SK-N-SH (cell line): ENCODE measurements around the gene CCNI2. TPM values are rescaled to one million over a fixed set of nuclear protein-coding genes. Genes with fewer than 3 reads are reported as not detected.

Source experiments
- CTCF ChIA-PET: fragments of 300-600, 350-600 bp; formaldehyde crosslinking; extraction: SDS; loops from one replicate; lab custom pipeline; 2021; lab: Yijun Ruan, JAX
- POLR2A ChIA-PET: fragments of 350-600 bp; sonication (Branson Sonifier 250); formaldehyde crosslinking; extraction: SDS; loops from one replicate; lab custom pipeline; 2020; ENCODE audit warnings: antibody characterized with exemption, inconsistent platforms; lab: Yijun Ruan, JAX
- DNase-seq: peaks from one replicate; pipeline ENCODE4 v3.0.0; 2012
- H2AFZ ChIP-seq: fragments of 200-600 bp; sonication (generic); 2 replicates; pipeline ENCODE4 v1.8.1; 2016; ENCODE audit warnings: antibody characterized with exemption, mild to moderate bottlenecking, low read depth
- H3F3A ChIP-seq: fragments of 200-600 bp; sonication (generic); replicated peaks from 2 replicates; pipeline ENCODE3; 2016; ENCODE audit warnings: antibody characterized with exemption, mild to moderate bottlenecking; ENCODE audit not compliant: insufficient read depth
- H3K27ac ChIP-seq, 2 experiments: fragments of 200-500 bp in 1 of 2; fragments of 200-600 bp in 1 of 2; sonication (Bioruptor generic) in 1 of 2; sonication (generic), shearing (Covaris generic) in 1 of 2; 2 replicates each; pipeline versions ENCODE4 v1.5.1 to v1.6.1; 2014 to 2016; ENCODE audit warnings: low read depth in 2 of 2, inconsistent platforms in 1 of 2, low read length in 1 of 2, mild to moderate bottlenecking in 1 of 2, mixed read lengths in 1 of 2
- H3K27me3 ChIP-seq: fragments of 200-600 bp; sonication (generic), shearing (Covaris generic); 2 replicates; pipeline ENCODE4 v1.6.1; 2016; ENCODE audit warnings: mixed run types; ENCODE audit not compliant: insufficient read depth
- H3K36me3 ChIP-seq, 2 experiments: fragments of 200-500 bp in 1 of 2; fragments of 200-600 bp in 1 of 2; sonication (Bioruptor generic) in 1 of 2; sonication (generic) in 1 of 2; replicated peaks in 1 of 2; 2 replicates each; pipeline versions ENCODE3 to v1.5.1; 2014 to 2016; ENCODE audit warnings: low read length in 1 of 2, mild to moderate bottlenecking in 1 of 2; ENCODE audit not compliant: insufficient read depth in 2 of 2, control insufficient read depth in 1 of 2
- H3K4me1 ChIP-seq, 2 experiments: fragments of 200-500 bp in 1 of 2; fragments of 200-600 bp in 1 of 2; sonication (Bioruptor generic) in 1 of 2; sonication (generic), shearing (Covaris generic) in 1 of 2; 2 replicates each; pipeline versions ENCODE4 v1.5.1 to v1.6.1; 2014 to 2016; ENCODE audit warnings: low read depth in 1 of 2, low read length in 1 of 2, mixed run types in 1 of 2; ENCODE audit not compliant: insufficient read depth in 2 of 2, control insufficient read depth in 1 of 2
- H3K4me2 ChIP-seq: fragments of 200-600 bp; sonication (generic), shearing (Covaris generic); 2 replicates; pipeline ENCODE4 v1.6.1; 2017; ENCODE audit warnings: mixed run types
- H3K4me3 ChIP-seq, 2 experiments: fragments of 200-500 bp in 1 of 2; fragments of 200-600 bp in 1 of 2; sonication (Bioruptor generic) in 1 of 2; sonication (generic), shearing (Covaris generic) in 1 of 2; 2 replicates each; pipeline versions ENCODE4 v1.5.1 to v1.8.1; 2014 to 2016; ENCODE audit warnings: low read depth in 2 of 2, inconsistent platforms in 1 of 2, low read length in 1 of 2, mild to moderate bottlenecking in 1 of 2, mixed read lengths in 1 of 2, moderate library complexity in 1 of 2
- H3K79me2 ChIP-seq: fragments of 200-600 bp; sonication (generic); 2 replicates; pipeline ENCODE4 v1.8.1; 2017; ENCODE audit warnings: mild to moderate bottlenecking; ENCODE audit not compliant: insufficient read depth
- H3K9ac ChIP-seq: fragments of 200-600 bp; sonication (generic); 2 replicates; pipeline ENCODE4 v1.6.1; 2017; ENCODE audit warnings: mixed run types
- H3K9me2 ChIP-seq: fragments of 200-600 bp; sonication (generic); 2 replicates; pipeline ENCODE4 v1.6.1; 2017; ENCODE audit warnings: mixed run types
- H3K9me3 ChIP-seq: fragments of 200-600 bp; sonication (generic); 2 replicates; pipeline ENCODE4 v1.6.1; 2017; ENCODE audit warnings: mixed run types, mild to moderate bottlenecking, moderate library complexity
- H4K20me1 ChIP-seq: fragments of 200-600 bp; sonication (generic); 2 replicates; pipeline ENCODE4 v1.6.1; 2017; ENCODE audit warnings: mild to moderate bottlenecking, mixed run types; ENCODE audit not compliant: insufficient read depth
- FOSL2 ChIP-seq: IDR thresholded peaks from 2 replicates; pipeline ENCODE4 v1.4.0; 2012; ENCODE audit warnings: low read depth, mild to moderate bottlenecking, moderate library complexity, borderline replicate concordance
- FOXJ3 ChIP-seq: sonication (generic); formaldehyde crosslinking; IDR thresholded peaks from 2 replicates; pipeline ENCODE4 v1.5.1; 2020; ENCODE audit warnings: mild to moderate bottlenecking, missing genetic modification reagents
- GATA2 ChIP-seq: sonication (generic); formaldehyde crosslinking; IDR thresholded peaks from 2 replicates; pipeline ENCODE4 v1.5.0; 2020; ENCODE audit warnings: mild to moderate bottlenecking, missing genetic modification reagents
- MEF2A ChIP-seq: IDR thresholded peaks from 2 replicates; pipeline ENCODE4 v1.4.0; 2012; ENCODE audit warnings: low read depth, borderline replicate concordance
- MXI1 ChIP-seq: IDR thresholded peaks from 2 replicates; pipeline ENCODE4 v1.6.1; 2012; ENCODE audit warnings: mild to moderate bottlenecking, low read depth, low read length, improper control_type of control experiment
- NRF1 ChIP-seq: IDR thresholded peaks from 2 replicates; pipeline ENCODE4 v1.6.1; 2012; ENCODE audit warnings: low read depth, mild to moderate bottlenecking, low read length
- RCOR1 ChIP-seq: fragments of 150-350 bp; IDR thresholded peaks from 2 replicates; pipeline ENCODE4 v1.6.1; 2017; ENCODE audit warnings: antibody characterized with exemption, low read length
- RFX5 ChIP-seq: IDR thresholded peaks from 2 replicates; pipeline ENCODE4 v1.6.1; 2012; ENCODE audit warnings: mild to moderate bottlenecking, improper control_type of control experiment, low read length
- RXRA ChIP-seq: IDR thresholded peaks from 2 replicates; pipeline ENCODE4 v1.4.0; 2012; ENCODE audit warnings: low read depth, mild to moderate bottlenecking, borderline replicate concordance
- SIN3A ChIP-seq: IDR thresholded peaks from 2 replicates; pipeline ENCODE4 v1.6.1; 2012; ENCODE audit warnings: low read depth, mild to moderate bottlenecking, low read length, moderate library complexity, borderline replicate concordance
- TAF1 ChIP-seq: IDR thresholded peaks from 2 replicates; pipeline ENCODE4 v1.6.1; 2012; ENCODE audit warnings: low read depth, mild to moderate bottlenecking, low read length, moderate library complexity, borderline replicate concordance
- TEAD4 ChIP-seq: IDR thresholded peaks from 2 replicates; pipeline ENCODE4 v1.4.0; 2012; ENCODE audit warnings: mild to moderate bottlenecking, borderline replicate concordance; ENCODE audit not compliant: insufficient read depth
- WGBS: methylation state at CpG from one replicate; pipeline ENCODE4 v1.1.6; 2017; ENCODE audit warnings: low lambda C conversion rate; 5-methylcytosine and 5-hydroxymethylcytosine counted together
- polyA plus RNA-seq, 3 experiments: library from polyadenylated mRNA; depleted of rRNA; stranded (reverse); fragments of >200 nt; gene quantifications; 2 replicates each; pipeline ENCODE4 v1.2.3, GENCODE V29; 2012
- TF ChIP-seq, protein P1 (sequence below): IDR thresholded peaks from 2 replicates; pipeline ENCODE4 v1.4.0; 2012; ENCODE audit warnings: low read depth, borderline replicate concordance
- TF ChIP-seq, protein P2 (sequence below): fragments of 150-350 bp; IDR thresholded peaks from 2 replicates; pipeline ENCODE4 v1.6.1; 2016; ENCODE audit warnings: mild to moderate bottlenecking, low read depth, low read length
- TF ChIP-seq, protein P3 (sequence below): fragments of 150-350 bp; IDR thresholded peaks from 2 replicates; pipeline ENCODE4 v1.6.1; 2017; ENCODE audit warnings: antibody characterized with exemption, low read length, low read depth, borderline replicate concordance
- TF ChIP-seq, protein P4 (sequence below): IDR thresholded peaks from 2 replicates; pipeline ENCODE4 v1.4.0; 2012; ENCODE audit warnings: low read depth
- TF ChIP-seq, protein P5 (sequence below): fragments of 200-600 bp; sonication (generic); IDR thresholded peaks from 2 replicates; pipeline ENCODE4 v1.6.1; 2017; ENCODE audit warnings: antibody characterized with exemption, mild to moderate bottlenecking, moderate library complexity
- TF ChIP-seq, protein P6 (sequence below): IDR thresholded peaks from 2 replicates; pipeline ENCODE4; 2012

CCNI2 gene
- polyA plus RNA-seq, 1 of the 3 experiments (the other 2 are of a cell fraction), result 0.05 TPM

DNA sequence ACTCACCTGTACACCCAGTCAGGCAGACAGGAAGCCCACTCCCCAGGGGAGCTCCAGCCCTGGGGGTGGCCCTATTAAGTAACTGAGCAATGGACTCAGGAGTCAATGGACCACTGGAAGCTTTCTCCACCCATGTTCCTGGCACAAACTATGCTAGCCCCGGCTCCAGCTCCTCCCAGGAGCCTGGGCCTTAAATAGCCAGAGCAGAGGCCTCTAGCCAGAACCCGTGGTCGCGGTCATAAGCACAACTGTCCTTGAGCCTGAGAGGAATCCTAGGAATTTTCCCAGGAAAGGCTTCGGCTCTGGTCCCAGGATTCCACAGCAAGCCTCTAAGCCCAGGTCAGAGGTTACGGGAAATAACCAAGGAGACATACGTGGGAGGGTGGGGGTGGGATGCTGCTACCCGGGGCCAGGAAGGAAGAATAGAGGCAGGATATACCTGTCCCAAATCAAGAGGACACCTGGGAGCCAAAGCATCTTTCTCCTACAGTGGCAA is 24.3 kb downstream of the CCNI2 start:
- peaks cover 20% of the 10 kb centered on the region; the same call in 1 of the 2 replicates for H4K20me1 ChIP-seq
- H3K4me2 ChIP-seq, result no peak overlapping the region
- no peaks in the 10 kb centered on the region for H3K27me3 ChIP-seq
- no peak overlapping the region for H3K27ac ChIP-seq
- ChIA-PET CTCF (no interaction called here), POLR2A (no interaction called here)
- H2AFZ ChIP-seq, result no peak overlapping the region
- no peaks in the 10 kb centered on the region for H3K9me3 ChIP-seq
- peaks cover 93% of the 10 kb centered on the region for H3K79me2 ChIP-seq
- H3K4me3 ChIP-seq, result no peak overlapping the region
- peaks cover 19 to 51% of the 10 kb centered on the region in 2 experiments; a peak in 2 of 4 replicates for H3K4me1 ChIP-seq
- H3K36me3 ChIP-seq, result no peaks in the 10 kb centered on the region
- H3K9me2 ChIP-seq, result no peaks in the 10 kb centered on the region
- TF ChIP-seq RFX5 (no peak), MXI1 (no peak), SIN3A (no peak), RCOR1 (no peak), TEAD4 (no peak), FOXJ3 (CRISPR knock-in tag) (no peak), RXRA (no peak), TAF1 (no peak)
- TF ChIP-seq, protein P1, sequence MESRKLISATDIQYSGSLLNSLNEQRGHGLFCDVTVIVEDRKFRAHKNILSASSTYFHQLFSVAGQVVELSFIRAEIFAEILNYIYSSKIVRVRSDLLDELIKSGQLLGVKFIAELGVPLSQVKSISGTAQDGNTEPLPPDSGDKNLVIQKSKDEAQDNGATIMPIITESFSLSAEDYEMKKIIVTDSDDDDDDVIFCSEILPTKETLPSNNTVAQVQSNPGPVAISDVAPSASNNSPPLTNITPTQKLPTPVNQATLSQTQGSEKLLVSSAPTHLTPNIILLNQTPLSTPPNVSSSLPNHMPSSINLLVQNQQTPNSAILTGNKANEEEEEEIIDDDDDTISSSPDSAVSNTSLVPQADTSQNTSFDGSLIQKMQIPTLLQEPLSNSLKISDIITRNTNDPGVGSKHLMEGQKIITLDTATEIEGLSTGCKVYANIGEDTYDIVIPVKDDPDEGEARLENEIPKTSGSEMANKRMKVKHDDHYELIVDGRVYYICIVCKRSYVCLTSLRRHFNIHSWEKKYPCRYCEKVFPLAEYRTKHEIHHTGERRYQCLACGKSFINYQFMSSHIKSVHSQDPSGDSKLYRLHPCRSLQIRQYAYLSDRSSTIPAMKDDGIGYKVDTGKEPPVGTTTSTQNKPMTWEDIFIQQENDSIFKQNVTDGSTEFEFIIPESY, result no peak
- 92% methylated on average over 8 of the region's 8 CpGs for WGBS
- H3F3A ChIP-seq, result no peaks in the 10 kb centered on the region
- H3K9ac ChIP-seq, result no peak overlapping the region
- no peak for DNase-seq

DNA sequence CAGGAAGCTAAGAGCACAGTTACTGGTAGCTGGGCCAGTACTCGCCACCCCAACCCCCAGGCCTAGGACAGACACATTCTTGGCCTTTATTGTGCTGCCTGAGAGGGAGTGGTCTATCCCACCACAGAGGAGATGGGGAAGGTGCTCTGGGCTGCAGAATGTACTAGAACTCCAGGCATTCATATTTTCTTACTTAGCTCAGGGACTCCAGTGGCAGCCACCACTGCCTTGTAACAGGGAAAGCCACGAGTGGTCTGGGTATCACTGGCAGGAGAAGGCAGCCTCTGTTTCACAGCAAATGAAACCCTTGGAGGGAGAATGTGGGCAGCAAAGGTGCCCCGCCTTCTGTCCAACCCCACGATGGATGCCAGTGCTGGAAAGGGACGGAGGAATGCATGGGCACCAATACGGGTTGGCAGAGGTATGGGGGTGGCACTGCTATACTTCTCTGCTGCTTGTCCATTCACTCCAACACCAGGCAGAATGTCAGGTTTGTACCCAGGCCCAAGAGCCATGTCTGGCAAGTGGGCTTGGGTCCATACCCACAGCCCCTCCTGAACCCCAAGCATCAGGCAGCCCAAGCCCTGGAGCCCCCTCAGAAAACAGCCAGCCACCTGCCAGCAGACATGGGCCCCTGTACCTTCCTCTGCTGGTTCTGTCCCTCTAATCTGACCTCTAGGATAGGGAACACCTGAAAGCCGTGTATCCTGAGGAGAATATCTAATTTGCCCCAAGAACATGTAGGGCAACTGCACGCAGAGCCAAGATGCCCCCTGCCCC is 25.3 kb downstream of the CCNI2 start:
- Histone ChIP-seq H2AFZ (no peak overlapping the region), H4K20me1 (peaks cover 20% of the 10 kb centered on the region; the same call in 1 of the 2 replicates), H3K4me1 (peaks cover 19 to 52% of the 10 kb centered on the region in 2 experiments; a peak in 2 of 4 replicates), H3K4me2 (no peak overlapping the region), H3K9ac (no peak overlapping the region), H3K79me2 (peaks cover 86% of the 10 kb centered on the region), H3K4me3 (no peak overlapping the region), H3K27me3 (no peaks in the 10 kb centered on the region), H3K9me3 (no peaks in the 10 kb centered on the region), H3K36me3 (no peaks in the 10 kb centered on the region), H3K27ac (no peak overlapping the region), H3K9me2 (no peaks in the 10 kb centered on the region), H3F3A (no peaks in the 10 kb centered on the region)
- WGBS, result 73% methylated on average over 6 of the region's 8 CpGs
- TF ChIP-seq, protein P2, sequence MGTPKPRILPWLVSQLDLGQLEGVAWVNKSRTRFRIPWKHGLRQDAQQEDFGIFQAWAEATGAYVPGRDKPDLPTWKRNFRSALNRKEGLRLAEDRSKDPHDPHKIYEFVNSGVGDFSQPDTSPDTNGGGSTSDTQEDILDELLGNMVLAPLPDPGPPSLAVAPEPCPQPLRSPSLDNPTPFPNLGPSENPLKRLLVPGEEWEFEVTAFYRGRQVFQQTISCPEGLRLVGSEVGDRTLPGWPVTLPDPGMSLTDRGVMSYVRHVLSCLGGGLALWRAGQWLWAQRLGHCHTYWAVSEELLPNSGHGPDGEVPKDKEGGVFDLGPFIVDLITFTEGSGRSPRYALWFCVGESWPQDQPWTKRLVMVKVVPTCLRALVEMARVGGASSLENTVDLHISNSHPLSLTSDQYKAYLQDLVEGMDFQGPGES, result no peak
- no peak for TF ChIP-seq MXI1
- TF ChIP-seq FOSL2, result no peak
- no peak for TF ChIP-seq MEF2A
- TF ChIP-seq, protein P3, sequence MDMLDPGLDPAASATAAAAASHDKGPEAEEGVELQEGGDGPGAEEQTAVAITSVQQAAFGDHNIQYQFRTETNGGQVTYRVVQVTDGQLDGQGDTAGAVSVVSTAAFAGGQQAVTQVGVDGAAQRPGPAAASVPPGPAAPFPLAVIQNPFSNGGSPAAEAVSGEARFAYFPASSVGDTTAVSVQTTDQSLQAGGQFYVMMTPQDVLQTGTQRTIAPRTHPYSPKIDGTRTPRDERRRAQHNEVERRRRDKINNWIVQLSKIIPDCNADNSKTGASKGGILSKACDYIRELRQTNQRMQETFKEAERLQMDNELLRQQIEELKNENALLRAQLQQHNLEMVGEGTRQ, result no peak
- TF ChIP-seq, protein P4, sequence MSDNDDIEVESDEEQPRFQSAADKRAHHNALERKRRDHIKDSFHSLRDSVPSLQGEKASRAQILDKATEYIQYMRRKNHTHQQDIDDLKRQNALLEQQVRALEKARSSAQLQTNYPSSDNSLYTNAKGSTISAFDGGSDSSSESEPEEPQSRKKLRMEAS, result no peak
- no peak for TF ChIP-seq RXRA
- TF ChIP-seq, protein P5, sequence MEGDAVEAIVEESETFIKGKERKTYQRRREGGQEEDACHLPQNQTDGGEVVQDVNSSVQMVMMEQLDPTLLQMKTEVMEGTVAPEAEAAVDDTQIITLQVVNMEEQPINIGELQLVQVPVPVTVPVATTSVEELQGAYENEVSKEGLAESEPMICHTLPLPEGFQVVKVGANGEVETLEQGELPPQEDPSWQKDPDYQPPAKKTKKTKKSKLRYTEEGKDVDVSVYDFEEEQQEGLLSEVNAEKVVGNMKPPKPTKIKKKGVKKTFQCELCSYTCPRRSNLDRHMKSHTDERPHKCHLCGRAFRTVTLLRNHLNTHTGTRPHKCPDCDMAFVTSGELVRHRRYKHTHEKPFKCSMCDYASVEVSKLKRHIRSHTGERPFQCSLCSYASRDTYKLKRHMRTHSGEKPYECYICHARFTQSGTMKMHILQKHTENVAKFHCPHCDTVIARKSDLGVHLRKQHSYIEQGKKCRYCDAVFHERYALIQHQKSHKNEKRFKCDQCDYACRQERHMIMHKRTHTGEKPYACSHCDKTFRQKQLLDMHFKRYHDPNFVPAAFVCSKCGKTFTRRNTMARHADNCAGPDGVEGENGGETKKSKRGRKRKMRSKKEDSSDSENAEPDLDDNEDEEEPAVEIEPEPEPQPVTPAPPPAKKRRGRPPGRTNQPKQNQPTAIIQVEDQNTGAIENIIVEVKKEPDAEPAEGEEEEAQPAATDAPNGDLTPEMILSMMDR, result no peak
- no peak for TF ChIP-seq RCOR1
- TF ChIP-seq TAF1, result no peak
- TF ChIP-seq TEAD4, result no peak
- TF ChIP-seq NRF1, result no peak
- TF ChIP-seq, protein P6, sequence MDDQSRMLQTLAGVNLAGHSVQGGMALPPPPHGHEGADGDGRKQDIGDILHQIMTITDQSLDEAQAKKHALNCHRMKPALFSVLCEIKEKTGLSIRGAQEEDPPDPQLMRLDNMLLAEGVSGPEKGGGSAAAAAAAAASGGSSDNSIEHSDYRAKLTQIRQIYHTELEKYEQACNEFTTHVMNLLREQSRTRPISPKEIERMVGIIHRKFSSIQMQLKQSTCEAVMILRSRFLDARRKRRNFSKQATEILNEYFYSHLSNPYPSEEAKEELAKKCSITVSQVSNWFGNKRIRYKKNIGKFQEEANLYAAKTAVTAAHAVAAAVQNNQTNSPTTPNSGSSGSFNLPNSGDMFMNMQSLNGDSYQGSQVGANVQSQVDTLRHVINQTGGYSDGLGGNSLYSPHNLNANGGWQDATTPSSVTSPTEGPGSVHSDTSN, result no peak
- no peak for TF ChIP-seq GATA2 (CRISPR knock-in tag)
- ChIA-PET CTCF (interaction anchor here (1.0 to 1.4 kb wide), 2 partner anchors 48 to 55 kb away, joined by 4 to 5 read pairs; no protein-coding TSS in a partner anchor), POLR2A (no interaction called here)
- no peak for DNase-seq
